SK-N-SH (cell line): ENCODE data around the gene DDX31.

Experiments
- CTCF ChIP-seq: fragments of 200-600 bp; sonication (generic); IDR thresholded peaks from 2 replicates; pipeline ENCODE4 v1.6.1; 2017; ENCODE audit warnings: antibody characterized with exemption, mild to moderate bottlenecking, moderate library complexity
- EP300 ChIP-seq, 2 experiments: IDR thresholded peaks; 2 replicates each; pipeline versions ENCODE4 v1.4.0 to v1.6.1; 2012; ENCODE audit warnings: borderline replicate concordance in 1 of 2, low read depth in 1 of 2, low read length in 1 of 2

- no peak for TF ChIP-seq CTCF
- TF ChIP-seq EP300 (IDR thresholded peaks at IDR 0.05; ENCODE audit: borderline replicate concordance in 1 of 2, low read depth in 1 of 2, low read length in 1 of 2) = no peak
These were observed 79.2 kb downstream of the DDX31 start for GRCh38 chr9:132590318-132591182.
